ENCODE measurements around the gene SH2D6. TPM values are rescaled to one million over a fixed set of nuclear protein-coding genes. Genes with fewer than 3 reads are reported as not detected.
"Not testable (repeated sequence)": the region's sequence is repeated elsewhere in the genome, so short reads cannot be mapped to it uniquely, and the experiment has no call there.

The SH2D6 gene
- polyA plus RNA-seq, 1 donor from 2014 or later = not detected

GRCh38 chr2:85378257-85378656 lies 40.3 kb upstream of the SH2D6 start:
- Histone ChIP-seq H2AFZ (ENCODE audit: low read depth, low read length) (no peak overlapping the region), H3K9me2 (ENCODE audit: insufficient read depth, low read length) (no peaks in the 10 kb centered on the region), H3K4me2 (ENCODE audit: low read length) (no peak overlapping the region), H3K27ac (ENCODE audit: low read length) (no peak overlapping the region), H4K20me1 (ENCODE audit: insufficient read depth) (no peaks in the 10 kb centered on the region), H3K4me3 (ENCODE audit: low read length) (no peak overlapping the region), H3K27me3 (ENCODE audit: insufficient read depth, low read depth, low read length) (no peaks in the 10 kb centered on the region), H3K9me3 (ENCODE audit: low read length) (no peaks in the 10 kb centered on the region), H3K79me2 (replicated peaks; ENCODE audit: insufficient read depth, low read length) (no peaks in the 10 kb centered on the region), H3F3A (ENCODE audit: insufficient read depth, low read length, poor library complexity, severe bottlenecking) (no peaks in the 10 kb centered on the region), H3K36me3 (ENCODE audit: insufficient read depth, low read length) (no peaks in the 10 kb centered on the region), H3K9ac (ENCODE audit: low read length) (no peak overlapping the region)
- no peak for TF ChIP-seq MXI1 (conservative IDR thresholded peaks at IDR 0.05; ENCODE audit: poor library complexity, severe bottlenecking)
- no peak for TF ChIP-seq EZH2 (IDR thresholded peaks at IDR 0.05; ENCODE audit: borderline replicate concordance, insufficient read depth, low read length, poor library complexity, severe bottlenecking)
- no peak for TF ChIP-seq SMC3 (conservative IDR thresholded peaks at IDR 0.05; ENCODE audit: poor library complexity)
- TF ChIP-seq RAD21 (conservative IDR thresholded peaks at IDR 0.05) = no peak
- no peak for TF ChIP-seq POLR2AphosphoS5 (IDR thresholded peaks at IDR 0.05)
- TF ChIP-seq CTCF (IDR thresholded peaks at IDR 0.05; ENCODE audit: poor library complexity, severe bottlenecking) = no peak
- TF ChIP-seq REST (IDR thresholded peaks at IDR 0.05; ENCODE audit: borderline replicate concordance) = no peak
- no peak for TF ChIP-seq EP300 (conservative IDR thresholded peaks at IDR 0.05; ENCODE audit: poor library complexity, severe bottlenecking)
- no peak for TF ChIP-seq TAF1 (IDR thresholded peaks at IDR 0.05; ENCODE audit: low read depth)

GRCh38 chr2:85380048-85380447 lies 38.5 kb upstream of the SH2D6 start:
- H3K9ac ChIP-seq (ENCODE audit: low read length) = no peak overlapping the region
- no peak overlapping the region for H2AFZ ChIP-seq (ENCODE audit: low read depth, low read length)
- no peaks in the 10 kb centered on the region for H3K27me3 ChIP-seq (ENCODE audit: insufficient read depth, low read depth, low read length)
- H3K4me3 ChIP-seq (ENCODE audit: low read length) = no peak overlapping the region
- TF ChIP-seq EZH2 (IDR thresholded peaks at IDR 0.05; ENCODE audit: borderline replicate concordance, insufficient read depth, low read length, poor library complexity, severe bottlenecking) (no peak), CTCF (IDR thresholded peaks at IDR 0.05; ENCODE audit: poor library complexity, severe bottlenecking) (no peak), EP300 (conservative IDR thresholded peaks at IDR 0.05; ENCODE audit: poor library complexity, severe bottlenecking) (no peak), RAD21 (conservative IDR thresholded peaks at IDR 0.05) (no peak), SMC3 (conservative IDR thresholded peaks at IDR 0.05; ENCODE audit: poor library complexity) (no peak), TAF1 (IDR thresholded peaks at IDR 0.05; ENCODE audit: low read depth) (no peak), MXI1 (conservative IDR thresholded peaks at IDR 0.05; ENCODE audit: poor library complexity, severe bottlenecking) (no peak), REST (IDR thresholded peaks at IDR 0.05; ENCODE audit: borderline replicate concordance) (no peak), POLR2AphosphoS5 (IDR thresholded peaks at IDR 0.05) (no peak)
- H3F3A ChIP-seq (ENCODE audit: insufficient read depth, low read length, poor library complexity, severe bottlenecking) = no peaks in the 10 kb centered on the region
- no peaks in the 10 kb centered on the region for H3K36me3 ChIP-seq (ENCODE audit: insufficient read depth, low read length)
- H3K9me3 ChIP-seq (ENCODE audit: low read length) = no peaks in the 10 kb centered on the region
- H3K9me2 ChIP-seq (ENCODE audit: insufficient read depth, low read length) = no peaks in the 10 kb centered on the region
- no peak overlapping the region for H3K4me2 ChIP-seq (ENCODE audit: low read length)
- no peak overlapping the region for H3K27ac ChIP-seq (ENCODE audit: low read length)
- H3K79me2 ChIP-seq (replicated peaks; ENCODE audit: insufficient read depth, low read length) = no peaks in the 10 kb centered on the region
- no peaks in the 10 kb centered on the region for H4K20me1 ChIP-seq (ENCODE audit: insufficient read depth)

GRCh38 chr2:85383151-85383550 lies 35.4 kb upstream of the SH2D6 start:
- H3K36me3 ChIP-seq (ENCODE audit: insufficient read depth, low read length); H3K27me3 ChIP-seq (ENCODE audit: insufficient read depth, low read depth, low read length); H3K79me2 ChIP-seq (replicated peaks; ENCODE audit: insufficient read depth, low read length); H3K9me2 ChIP-seq (ENCODE audit: insufficient read depth, low read length); H3K9ac ChIP-seq (ENCODE audit: low read length); H3K9me3 ChIP-seq (ENCODE audit: low read length); H3F3A ChIP-seq (ENCODE audit: insufficient read depth, low read length, poor library complexity, severe bottlenecking); H4K20me1 ChIP-seq (ENCODE audit: insufficient read depth); H3K27ac ChIP-seq (ENCODE audit: low read length); H3K4me3 ChIP-seq (ENCODE audit: low read length); H3K4me2 ChIP-seq (ENCODE audit: low read length); H2AFZ ChIP-seq (ENCODE audit: low read depth, low read length): not testable (repeated sequence)
